ELR (cell line): ENCODE data around the gene SPOP.

ENCODE experiments used
- DNase-seq: peaks from one replicate; pipeline ENCODE4 v3.0.0-alpha.2; 2015; ENCODE audit warnings: low read depth

The SPOP gene

DNA sequence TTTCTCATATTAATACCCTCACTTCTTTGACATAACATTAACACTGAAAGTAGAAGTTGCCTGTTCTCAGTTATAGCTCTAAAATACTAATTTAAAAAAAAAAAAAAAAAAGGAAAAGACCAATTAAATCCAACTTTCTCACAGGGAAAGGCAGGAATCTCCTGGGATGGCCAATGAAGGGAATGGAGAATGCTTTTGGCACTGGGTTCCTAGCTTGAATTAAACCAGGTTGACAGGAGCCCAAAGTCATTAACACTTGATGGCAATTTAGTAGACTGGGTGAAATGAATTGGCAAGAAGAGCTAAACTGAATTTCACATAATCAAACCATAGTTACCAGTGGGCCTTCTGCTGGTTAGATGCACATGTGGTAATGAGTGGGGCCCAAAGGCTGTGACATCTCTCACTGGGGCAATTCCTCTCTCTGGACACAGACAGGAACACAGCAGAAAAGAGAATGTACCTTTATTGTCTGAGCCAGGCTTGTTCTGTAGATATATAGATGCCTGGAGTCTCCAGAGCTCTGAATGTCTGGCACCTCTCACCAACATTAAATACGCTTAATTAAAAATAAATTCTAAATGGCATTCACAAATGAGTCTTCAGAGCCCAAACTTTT, 64.6 kb downstream of the SPOP start:
- no peak for DNase-seq

DNA sequence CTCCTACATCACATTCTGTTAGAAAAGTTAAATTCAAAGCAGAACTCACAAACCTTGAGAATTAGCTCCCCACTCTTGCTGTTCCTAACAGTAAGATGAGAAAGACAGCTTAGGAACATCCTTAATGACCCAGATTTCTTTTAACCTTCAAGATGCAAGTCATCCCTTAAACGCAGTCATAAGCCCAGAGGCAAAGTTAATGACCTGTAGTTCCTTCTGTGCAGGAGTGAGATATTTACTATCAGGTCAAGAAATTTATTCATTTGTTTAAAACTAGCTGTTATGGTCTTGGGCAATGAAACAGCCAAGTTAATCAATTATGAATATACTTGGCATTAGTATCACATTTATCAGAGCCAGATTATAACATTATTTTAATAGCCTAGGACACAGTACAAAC, 65.2 kb downstream of the SPOP start:
- DNase-seq: no peak

DNA sequence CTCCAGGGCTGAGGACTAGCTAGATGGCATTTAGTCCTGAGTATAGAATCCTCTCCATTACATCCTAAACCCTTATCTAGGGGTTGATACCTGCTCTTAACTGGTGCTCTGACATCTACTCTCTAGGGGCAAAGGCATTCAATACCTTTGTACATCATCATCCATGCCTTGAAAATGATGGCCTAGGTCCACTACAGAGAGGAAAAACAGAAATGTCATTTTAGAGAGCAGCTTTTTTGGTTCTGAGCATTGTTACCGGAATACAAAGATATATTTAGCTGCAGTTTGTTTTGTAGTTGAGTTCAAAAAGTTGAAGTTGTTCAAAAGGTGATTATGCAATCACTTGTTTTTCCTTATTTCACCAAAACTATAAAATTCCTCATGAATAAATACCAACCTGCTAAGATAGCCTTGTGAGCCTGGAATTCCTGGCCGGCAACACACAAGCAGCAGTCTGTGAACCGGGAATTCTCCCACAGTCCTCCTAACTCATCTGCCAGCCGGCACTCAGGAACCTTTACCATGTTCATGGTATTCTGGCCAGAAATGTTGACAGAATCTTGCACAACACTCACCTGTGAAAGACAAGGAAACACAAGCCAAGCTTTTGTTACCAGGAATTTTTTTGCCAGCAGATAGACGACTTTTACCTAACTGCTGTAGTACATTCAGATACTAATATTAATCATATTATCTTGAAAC, 66.9 kb downstream of the SPOP start:
- no peak for DNase-seq

DNA sequence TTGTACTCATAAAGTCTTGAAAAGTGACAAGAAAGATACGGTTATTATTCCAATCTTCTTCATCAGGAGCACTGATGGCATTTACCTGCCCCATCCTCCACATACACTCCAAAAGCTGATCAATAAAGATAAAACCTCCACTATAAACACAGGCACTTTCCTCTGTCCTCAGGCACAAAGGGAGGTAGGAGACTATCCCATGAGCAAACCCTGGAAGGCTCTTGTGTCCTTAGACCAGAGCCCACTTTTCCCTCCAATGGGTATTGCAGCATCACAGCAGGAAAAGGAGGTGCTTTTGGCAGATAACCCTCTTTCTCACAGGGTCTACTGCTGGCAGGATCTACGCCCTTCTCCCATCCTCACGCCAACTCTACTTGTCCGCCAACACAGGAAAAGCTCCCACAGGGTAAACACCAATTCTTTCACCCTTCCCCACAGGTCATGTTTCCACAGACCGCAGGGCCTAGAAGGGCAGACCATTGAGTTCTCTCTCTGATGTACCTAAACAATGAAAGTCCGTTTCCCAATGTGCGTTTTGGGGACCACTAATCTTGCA, 73.5 kb downstream of the SPOP start:
- DNase-seq: no peak

DNA sequence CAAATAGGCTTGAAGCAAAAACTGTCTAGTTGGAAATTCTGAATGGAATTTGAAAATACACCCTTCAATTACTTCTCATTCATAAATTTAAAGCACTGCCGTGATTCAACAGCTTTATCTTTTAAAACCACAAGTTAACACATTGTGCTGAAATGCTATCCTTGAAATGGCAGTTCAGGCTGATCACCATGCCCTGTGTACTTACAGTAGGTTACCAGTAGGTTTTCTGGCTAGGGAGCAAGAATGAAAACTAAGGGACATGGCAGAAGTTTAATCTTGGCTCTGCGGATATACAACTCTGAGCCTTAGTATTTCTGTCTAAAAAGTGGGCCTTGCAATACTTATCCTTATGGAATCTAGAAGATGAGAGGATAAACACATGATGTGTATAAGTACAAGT, 74.2 kb downstream of the SPOP start:
- peak; percentile 15 for DNase-seq

DNA sequence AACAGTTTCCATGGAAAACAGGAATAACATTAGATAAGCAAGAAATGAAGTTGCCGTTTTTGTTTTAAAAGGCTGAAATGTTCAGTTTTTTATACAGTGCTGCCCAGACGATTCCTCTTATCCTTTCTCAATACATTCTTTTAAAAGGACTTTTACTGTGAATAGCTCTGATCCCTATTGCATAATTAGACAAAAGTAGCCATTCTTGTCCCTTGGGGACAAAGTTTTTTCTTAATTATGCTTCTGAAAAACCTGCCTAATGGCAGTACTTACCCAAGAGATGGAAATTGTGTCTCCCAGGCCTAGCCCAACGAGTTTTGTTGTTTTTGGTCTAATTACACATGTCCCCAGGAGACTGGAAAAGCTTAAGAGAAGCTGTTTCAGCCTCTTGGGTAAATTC, 74.7 kb downstream of the SPOP start:
- no peak for DNase-seq

DNA sequence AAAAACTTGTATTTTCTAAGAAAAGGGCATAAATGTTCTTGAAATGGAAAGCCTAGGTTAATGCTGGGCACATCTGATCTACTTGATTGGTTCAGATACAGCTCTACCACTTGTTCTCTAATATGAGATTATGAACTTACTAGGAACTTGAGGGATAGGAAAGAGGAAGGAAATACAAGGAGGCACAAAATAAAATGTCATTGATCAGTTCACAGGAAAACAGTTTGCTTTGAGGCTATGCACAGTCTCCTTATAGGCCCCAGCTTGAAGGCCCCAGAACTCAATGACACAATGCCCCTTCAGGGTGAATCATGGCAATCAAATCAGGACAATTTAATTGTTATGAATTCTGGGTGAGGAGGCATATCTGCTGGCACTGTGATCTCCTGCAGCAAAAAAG, 75.1 kb downstream of the SPOP start:
- DNase-seq: no peak

DNA sequence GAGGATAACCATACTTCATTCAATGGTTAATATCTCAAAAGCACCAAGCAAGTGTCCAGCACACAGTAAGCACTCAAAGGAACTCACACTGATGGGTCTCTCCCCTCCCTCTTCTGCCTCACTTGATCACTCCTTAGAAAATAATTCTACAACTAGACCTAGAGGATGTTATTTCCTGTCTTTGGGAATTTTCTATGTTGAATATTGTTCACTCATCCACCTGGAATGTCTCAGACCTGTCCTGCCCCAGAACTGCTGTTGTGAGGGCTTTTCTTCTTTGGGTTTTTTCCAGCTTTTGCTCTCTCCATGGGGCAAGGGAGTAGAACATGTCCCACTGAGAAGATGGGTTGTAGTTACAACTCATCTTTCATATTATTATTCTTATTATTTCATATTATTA, 76.9 kb downstream of the SPOP start:
- peak; percentile 34 for DNase-seq

DNA sequence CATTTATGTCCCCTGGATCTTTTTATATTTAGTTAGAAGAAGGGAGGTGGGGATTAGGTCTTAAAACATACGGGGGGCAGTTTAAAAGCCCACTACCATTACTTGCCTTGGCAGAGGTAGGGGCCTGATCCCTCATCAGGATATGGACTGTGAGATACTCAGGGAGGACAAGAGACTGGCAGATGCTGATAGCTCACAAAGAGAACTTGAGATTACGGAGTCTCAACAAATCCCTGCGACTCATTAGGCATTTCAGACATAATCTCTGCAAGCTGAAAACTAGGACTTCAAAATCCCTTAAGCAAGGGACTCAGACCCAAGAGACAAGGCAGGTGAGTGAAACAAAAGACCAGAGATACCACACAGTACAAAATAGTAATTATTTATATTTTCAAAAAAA, 79.0 kb downstream of the SPOP start:
- no peak for DNase-seq

DNA sequence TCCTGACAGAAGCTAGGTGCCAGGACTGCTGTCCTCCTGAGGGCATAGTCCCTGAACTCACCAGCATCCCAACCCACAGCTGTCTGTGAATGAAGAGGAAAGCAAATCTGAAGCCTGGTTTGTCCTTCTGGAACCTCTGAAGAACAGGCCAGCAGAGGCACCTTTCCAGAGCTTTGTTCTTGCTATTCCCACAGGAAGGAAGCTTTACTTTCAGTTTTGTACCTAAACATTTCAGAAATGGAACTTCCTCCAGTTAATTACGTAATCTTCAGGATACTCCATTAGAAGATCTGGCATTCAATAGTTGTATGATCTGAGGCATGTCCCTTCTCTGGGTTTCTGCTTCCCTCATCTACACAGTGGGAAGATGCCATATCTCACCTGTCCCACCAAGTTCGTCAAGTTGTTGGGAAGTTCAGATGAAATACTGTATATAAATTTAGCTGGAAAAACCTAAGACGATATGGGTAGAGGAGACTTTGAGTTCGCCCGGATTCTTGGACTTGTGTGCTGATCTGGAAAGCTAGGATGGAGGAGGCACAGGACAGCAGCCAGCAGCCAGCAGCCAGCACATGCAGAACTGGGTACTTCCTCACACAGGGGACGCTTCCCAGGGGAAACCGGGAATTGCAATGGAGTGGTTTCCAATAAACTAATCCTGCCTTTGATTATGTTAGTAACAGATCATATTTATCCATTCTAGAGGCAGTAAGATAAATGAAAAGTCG, 79.8 kb downstream of the SPOP start:
- no peak for DNase-seq

DNA sequence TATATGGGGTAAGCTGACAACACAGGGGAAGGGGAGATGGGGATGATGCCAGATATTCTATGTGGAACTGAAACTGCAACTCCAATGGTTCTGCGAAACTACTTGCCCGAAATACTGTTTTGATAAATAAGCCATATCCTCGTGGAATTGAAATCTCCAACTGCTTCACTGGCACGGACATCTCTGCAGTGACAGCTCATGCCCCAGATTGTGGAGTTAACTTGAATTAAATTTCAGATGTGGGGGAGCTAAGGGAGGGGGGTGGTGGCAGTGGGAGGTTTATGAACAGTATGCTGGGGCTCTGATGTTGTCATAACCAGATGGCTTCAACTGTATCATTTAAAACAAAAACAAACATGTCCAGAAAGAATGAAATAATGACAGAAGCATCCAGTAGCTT, 80.5 kb downstream of the SPOP start:
- no peak for DNase-seq

DNA sequence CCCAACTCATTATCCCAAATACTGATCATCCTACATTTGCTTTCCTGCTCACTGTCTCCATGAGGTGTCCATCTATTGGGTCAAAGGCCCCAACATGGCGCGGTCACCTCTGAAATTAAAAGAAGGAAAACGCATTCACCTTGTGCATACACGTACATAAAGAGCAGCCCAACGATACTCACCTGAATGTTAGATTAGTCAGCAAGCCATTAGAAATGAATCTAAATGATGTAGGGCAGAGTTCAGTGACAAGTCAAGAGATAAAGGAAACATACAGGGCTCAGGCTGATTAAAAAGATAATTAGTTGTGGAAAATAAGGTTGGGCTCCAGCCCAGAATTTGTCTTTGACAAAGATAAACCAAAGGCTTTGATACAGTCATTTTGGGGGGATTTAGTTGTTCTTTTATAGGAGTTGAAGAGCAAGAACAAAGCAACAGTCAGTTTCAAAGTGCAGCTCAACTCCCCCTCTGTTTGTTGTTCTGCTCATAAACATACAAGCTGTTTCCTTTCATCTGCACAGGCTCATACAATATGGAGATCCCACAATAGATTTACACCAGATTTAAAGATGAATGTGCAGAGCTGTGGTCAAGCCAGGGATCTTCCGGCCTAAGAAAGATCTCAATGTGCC, 81.2 kb downstream of the SPOP start:
- no peak for DNase-seq

DNA sequence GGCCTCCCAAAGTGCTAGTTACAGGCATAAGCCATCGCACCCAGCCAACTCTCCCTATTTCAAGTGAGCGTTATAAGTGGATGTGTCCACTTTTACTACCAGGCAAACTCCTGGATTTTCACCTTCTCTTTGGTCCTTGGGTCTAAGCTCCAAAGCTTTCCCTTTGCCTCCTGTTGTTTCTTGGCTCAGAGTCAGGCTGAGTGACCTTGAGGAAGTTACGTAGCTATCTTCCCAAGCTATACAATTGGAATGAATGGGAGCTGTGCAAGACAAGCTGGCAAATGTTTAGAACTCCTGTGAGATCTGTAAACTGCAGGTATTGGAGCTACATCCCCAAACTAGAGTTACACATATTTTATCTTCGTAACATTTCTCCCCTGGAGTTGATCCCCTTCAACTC, 81.9 kb downstream of the SPOP start:
- no peak for DNase-seq

DNA sequence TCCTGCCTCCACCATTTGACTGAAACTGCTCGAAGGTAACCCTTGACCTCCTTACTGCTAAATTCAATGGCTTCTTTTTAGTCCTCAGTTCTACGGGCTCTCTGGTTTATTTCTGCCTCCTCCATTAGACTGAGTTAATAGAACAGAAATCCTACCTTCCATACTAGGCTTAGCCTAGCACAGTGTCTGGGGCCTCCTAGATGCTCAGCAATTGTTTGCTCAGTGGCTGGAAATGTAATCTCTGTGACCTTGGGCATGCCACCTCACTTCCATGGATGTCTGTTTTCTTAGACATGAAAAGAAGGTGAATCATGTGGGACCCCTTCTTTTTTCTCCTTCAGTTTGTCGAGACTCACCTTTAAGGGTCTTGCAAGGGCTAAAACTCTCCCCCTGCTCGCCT, 82.6 kb downstream of the SPOP start:
- DNase-seq: no peak

DNA sequence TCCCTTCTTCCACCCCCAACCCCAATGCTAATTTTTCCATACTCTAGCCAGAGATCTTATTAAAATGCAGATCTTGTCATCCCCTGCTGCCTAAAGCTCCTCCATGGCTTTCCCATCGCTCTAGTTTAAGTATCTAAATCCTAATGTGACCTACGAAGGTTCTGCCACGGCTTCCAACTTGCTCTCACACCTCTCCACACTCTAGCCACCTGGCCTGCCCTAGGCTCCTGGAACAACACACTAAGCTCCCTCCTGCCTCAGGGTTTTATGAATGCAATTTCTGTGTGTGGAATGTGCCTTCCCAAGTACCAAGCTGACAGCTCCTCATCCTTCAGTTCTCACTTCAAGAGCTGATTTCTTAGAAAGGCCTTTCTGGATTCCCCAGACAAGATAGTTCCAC, 85.6 kb downstream of the SPOP start:
- DNase-seq: no peak

DNA sequence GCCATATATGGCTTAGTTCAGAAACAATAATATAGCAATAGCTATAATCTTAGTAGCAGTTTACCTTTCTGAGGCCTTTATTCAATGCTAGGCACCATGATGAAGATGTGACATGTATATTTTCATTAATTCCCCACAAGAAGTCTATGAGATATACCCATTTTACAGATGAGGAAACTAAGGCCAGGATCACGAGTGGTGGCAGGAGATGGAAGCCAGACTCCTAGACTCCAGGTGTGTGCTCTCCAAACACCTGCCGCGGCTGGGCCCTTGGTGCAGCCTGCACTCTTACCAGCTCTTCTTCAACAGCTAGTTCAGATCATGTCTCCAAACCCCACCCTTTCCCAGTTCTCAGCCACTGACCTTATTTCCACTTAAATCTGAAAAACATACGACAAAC, 87.0 kb downstream of the SPOP start:
- no peak for DNase-seq

DNA sequence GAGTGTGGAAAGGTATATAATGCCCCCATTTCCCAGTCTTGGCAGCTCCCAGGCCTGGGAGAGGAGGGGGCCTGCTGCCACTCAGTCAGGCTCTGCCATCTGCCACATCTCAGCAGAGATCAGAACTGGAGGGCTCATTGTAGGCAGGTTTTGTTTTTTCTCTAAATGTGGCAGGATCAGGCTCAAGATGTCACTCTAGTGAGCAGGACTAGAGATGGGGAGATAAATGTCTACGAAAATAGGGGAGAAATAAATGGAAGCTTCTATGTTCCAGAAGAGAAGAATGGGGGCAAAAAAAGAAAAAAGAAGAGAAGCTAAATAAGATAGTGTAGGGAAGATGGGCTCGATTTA, 88.3 kb downstream of the SPOP start:
- DNase-seq: no peak

DNA sequence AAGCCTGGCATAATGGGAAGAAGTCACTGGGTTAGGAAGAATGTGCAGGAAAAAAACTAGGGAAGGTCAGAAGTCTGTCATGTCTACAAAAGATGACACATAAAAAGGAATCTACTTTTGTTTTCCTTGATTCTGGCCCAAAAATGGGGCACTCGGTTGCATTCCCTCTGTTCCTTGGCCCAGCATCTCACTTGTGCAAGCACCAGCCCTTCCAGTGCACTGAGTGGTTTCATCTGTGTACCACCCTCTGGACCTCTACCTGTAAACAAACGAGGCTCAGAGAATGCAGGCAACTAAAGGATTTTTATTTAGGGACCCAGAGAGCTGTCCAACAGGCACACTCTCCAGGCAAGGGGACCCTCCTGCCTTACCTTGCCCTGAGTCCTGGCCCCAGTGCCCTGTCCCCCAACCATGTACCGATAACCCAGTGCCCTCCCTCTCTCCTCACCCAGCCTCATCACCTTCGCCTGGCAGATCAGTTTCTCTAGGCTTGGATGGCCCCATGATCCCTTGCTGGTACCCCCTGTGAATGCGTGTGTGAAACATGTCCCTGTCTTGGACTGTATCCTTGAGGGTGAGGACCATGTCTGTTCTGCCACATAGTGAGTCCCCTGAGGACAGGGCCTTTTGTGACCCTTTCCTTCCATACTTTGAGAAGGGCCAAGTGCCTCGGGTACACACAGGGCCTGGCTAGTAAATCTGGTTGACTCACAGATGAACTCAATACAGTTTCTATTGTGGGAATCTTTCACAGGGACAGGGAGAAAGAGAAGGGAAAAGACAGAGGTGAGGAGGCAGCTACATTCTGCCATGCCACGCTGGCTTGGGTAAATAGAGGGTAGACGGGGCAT, 88.9 kb downstream of the SPOP start:
- DNase-seq: peak; percentile 42

DNA sequence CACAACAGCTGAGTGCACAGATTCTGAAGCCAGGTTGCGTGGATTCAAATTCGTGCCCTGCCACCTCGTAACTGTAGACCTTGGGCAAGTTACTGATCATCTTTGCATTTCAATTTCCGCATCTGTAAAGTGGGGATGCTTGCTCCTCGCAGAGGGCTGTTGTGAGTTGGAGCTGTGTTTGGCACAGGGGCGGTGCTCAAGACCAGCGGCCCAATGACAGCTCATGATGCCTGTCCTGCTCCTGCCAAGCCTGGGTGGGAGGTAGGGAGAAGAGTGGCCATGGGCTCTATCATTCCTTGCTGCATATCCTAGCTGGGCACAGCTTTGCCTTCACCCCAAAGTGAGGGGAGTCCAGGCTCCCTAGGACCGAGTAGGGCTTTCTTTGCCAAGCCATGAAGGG, 89.6 kb downstream of the SPOP start:
- no peak for DNase-seq

DNA sequence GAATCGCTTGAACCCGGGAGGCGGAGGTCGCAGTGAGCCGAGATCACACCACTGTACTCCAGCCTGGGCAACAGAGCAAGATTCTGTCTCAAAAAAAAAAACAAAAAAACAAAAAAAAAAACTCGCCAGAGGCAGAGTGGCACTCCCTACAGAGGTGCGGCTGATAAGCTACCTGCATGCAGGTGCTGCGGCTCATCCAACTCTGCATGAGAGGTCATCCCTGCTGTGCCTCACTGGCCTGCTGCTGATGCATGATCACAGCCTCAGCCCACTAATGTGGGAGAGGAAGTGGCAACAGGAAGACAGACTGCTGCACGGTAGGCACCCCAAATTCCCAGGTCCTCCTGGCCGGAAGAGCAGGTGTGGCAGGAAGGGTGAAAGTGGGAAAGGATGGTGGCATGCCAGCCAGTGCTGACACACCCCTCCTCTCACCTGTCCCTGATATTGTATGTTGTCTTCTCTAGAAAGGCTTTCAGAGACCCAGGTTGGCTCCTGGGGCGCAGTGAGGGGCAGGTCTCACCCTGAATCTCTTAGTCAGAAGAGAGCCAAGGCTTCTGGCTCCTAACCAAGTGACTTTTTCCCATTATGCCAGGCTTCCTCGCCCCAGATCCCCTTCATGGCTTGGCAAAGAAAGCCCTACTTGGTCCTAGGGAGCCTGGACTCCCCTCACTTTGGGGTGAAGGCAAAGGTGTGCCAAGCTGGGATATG, 90.4 kb downstream of the SPOP start:
- DNase-seq: no peak

DNA sequence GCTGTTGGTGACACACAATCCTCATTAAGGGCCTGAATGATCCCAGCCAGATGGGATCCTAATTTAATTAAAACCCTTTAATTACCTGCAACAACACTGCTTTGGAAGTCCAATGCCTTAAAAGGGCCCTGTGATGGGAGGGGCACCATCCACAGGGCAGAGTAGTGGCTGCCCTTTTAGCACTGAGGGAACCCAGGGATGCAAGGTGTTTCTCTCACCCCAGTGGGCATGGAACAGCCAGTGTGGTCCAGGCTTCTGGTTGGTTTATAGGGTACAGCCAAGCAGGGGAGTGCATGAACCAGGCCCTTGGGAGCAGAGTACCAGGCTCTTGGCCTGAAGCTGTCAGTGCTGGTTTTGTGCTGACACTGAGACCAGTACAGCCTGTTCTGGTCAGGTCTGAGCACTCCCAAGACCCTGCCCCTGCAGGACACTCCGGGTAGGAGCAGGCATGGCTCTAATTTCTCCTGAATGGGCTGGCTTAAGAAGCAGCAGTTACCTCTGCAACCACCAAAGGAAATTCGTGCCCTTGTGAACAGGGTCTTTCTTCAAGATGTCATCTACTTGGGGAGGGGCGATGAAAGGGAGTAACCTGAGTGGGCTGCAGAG, 92.4 kb downstream of the SPOP start:
- peak; percentile 62 for DNase-seq
